Measurements from ENCODE around the gene PDCD4. TPM values are rescaled to one million over a fixed set of nuclear protein-coding genes. Genes with fewer than 3 reads are reported as not detected.

Gene PDCD4
- total and polyA plus RNA-seq, 2 of the 13 experiments (the other 11 are each of a cell fraction or from before 2014, with no cell fraction given), result 22.8 to 56.2 TPM

DNA sequence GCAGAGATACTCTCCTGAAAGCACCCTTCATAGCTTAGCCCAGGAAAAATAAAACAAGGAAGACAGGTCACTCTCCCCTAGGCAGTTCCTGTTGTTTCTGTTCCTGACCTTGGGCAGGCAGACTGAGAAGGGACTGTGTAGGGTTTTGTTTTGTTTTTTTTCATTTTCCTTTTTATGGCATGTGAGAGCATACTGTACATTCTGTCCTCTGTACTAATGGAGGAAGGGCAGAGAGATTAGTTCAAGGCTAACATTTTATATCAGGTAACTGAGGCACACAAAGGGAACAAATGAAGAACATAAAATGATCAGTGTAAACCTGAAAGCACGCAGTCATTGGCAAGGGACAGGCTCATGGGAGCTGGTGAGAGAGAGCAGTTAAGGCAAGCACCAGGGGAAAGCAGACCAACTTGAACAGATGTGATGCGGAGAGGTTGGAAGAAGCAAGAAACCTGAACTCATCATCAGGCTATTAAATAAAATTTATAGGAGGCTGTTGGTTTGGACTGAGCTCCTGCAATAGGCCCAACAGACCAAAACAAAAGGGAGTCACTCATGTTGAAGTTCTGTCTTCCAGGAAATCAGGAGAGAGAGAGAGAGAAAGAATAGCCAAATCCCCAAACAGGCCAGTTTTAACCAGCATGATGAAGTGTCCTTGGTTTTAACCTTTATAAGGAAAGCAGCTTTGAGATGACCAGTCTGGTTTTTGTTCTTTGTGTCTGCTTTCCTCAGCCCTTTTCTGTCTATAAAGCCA, 34.1 kb upstream of the PDCD4 start (continued):
- peak; percentile 35; the same call in 1 of the 2 replicates for TF ChIP-seq FOXP4 (CRISPR knock-in tag; IDR thresholded peaks at IDR 0.05)
- TF ChIP-seq NR2F6 (IDR thresholded peaks at IDR 0.05), result no peak
- peak; percentile 47; the same call in 1 of the 2 replicates for TF ChIP-seq NR2F6 (CRISPR knock-in tag; IDR thresholded peaks at IDR 0.05)
- TF ChIP-seq ZBTB38 (CRISPR knock-in tag; IDR thresholded peaks at IDR 0.05), result 0 out of 2 replicates have a peak, but pooled peaks have one; percentile 6
- peak; percentile 41; the same call in 1 of the 2 replicates for TF ChIP-seq ZNF670 (CRISPR knock-in tag; IDR thresholded peaks at IDR 0.05; ENCODE audit: borderline replicate concordance)
- TF ChIP-seq HDAC1 (CRISPR knock-in tag; IDR thresholded peaks at IDR 0.05), result 0 out of 2 replicates have a peak, but pooled peaks have one; percentile 43
- peak; percentile 41; the same call in 1 of the 2 replicates for TF ChIP-seq NCOA2 (CRISPR knock-in tag; IDR thresholded peaks at IDR 0.05)
- TF ChIP-seq ZNF772 (CRISPR knock-in tag; IDR thresholded peaks at IDR 0.05), result 0 out of 2 replicates have a peak, but pooled peaks have one; percentile 37
- TF ChIP-seq, protein P1, sequence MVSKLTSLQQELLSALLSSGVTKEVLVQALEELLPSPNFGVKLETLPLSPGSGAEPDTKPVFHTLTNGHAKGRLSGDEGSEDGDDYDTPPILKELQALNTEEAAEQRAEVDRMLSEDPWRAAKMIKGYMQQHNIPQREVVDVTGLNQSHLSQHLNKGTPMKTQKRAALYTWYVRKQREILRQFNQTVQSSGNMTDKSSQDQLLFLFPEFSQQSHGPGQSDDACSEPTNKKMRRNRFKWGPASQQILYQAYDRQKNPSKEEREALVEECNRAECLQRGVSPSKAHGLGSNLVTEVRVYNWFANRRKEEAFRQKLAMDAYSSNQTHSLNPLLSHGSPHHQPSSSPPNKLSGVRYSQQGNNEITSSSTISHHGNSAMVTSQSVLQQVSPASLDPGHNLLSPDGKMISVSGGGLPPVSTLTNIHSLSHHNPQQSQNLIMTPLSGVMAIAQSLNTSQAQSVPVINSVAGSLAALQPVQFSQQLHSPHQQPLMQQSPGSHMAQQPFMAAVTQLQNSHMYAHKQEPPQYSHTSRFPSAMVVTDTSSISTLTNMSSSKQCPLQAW (CRISPR knock-in tag; IDR thresholded peaks at IDR 0.05), result 0 out of 2 replicates have a peak, but pooled peaks have one; percentile 31
- TF ChIP-seq TBX2 (CRISPR knock-in tag; IDR thresholded peaks at IDR 0.05; ENCODE audit: borderline replicate concordance), result 0 out of 2 replicates have a peak, but pooled peaks have one; percentile 31
